ENCODE results near the gene SLC22A17. TPM values are rescaled to one million over a fixed set of nuclear protein-coding genes. Genes with fewer than 3 reads are reported as not detected.
"Not testable (repeated sequence)": the region's sequence is repeated elsewhere in the genome, so short reads cannot be mapped to it uniquely, and the experiment has no call there.

Gene SLC22A17
- total RNA-seq, 4 donors from 2014 or later = 0.88 to 9.2 (median 3.3) TPM

DNA sequence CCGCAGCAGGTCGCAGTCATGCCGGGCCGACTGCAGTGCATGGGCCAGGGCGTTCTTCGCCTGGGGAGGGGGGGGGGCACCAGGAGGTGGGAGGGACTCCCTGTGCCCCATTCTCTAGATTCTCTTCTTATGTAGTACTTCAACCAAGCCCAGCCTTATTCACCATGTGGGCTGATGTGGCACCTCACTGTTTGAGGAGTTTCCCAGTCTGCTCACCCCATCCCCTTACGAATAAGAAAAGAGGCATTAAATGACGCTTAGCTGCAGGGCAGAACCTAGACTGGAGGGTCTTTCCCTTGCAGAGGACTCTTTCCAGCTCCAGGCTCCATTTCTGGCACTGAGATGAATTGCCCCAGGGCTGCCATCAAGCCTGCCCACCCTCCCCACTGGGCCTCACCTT, 36.3 kb upstream of the SLC22A17 start:
- intact Hi-C loops (cut with DNase I) = no loop called here
- 70% methylated on average over 2 of the region's 8 CpGs; no CpG with 5 or more reads in 1 of the 2 donors for WGBS, 2 donors
- TF ChIP-seq, protein P1, sequence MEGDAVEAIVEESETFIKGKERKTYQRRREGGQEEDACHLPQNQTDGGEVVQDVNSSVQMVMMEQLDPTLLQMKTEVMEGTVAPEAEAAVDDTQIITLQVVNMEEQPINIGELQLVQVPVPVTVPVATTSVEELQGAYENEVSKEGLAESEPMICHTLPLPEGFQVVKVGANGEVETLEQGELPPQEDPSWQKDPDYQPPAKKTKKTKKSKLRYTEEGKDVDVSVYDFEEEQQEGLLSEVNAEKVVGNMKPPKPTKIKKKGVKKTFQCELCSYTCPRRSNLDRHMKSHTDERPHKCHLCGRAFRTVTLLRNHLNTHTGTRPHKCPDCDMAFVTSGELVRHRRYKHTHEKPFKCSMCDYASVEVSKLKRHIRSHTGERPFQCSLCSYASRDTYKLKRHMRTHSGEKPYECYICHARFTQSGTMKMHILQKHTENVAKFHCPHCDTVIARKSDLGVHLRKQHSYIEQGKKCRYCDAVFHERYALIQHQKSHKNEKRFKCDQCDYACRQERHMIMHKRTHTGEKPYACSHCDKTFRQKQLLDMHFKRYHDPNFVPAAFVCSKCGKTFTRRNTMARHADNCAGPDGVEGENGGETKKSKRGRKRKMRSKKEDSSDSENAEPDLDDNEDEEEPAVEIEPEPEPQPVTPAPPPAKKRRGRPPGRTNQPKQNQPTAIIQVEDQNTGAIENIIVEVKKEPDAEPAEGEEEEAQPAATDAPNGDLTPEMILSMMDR (IDR thresholded peaks at IDR 0.05) = no peak
- no peak for TF ChIP-seq POLR2A (IDR thresholded peaks at IDR 0.05)
- no peaks in the 10 kb centered on the region for H3K9me3 ChIP-seq
- no peak overlapping the region for H3K27ac ChIP-seq
- no peaks in the 10 kb centered on the region for H3K36me3 ChIP-seq
- no peak overlapping the region for H3K4me3 ChIP-seq
- H3K4me1 ChIP-seq = no peaks in the 10 kb centered on the region
- no peak for DNase-seq
- peaks cover 0 to 18% (median 0%) of the 10 kb centered on the region in 4 donors for H3K27me3 ChIP-seq

DNA sequence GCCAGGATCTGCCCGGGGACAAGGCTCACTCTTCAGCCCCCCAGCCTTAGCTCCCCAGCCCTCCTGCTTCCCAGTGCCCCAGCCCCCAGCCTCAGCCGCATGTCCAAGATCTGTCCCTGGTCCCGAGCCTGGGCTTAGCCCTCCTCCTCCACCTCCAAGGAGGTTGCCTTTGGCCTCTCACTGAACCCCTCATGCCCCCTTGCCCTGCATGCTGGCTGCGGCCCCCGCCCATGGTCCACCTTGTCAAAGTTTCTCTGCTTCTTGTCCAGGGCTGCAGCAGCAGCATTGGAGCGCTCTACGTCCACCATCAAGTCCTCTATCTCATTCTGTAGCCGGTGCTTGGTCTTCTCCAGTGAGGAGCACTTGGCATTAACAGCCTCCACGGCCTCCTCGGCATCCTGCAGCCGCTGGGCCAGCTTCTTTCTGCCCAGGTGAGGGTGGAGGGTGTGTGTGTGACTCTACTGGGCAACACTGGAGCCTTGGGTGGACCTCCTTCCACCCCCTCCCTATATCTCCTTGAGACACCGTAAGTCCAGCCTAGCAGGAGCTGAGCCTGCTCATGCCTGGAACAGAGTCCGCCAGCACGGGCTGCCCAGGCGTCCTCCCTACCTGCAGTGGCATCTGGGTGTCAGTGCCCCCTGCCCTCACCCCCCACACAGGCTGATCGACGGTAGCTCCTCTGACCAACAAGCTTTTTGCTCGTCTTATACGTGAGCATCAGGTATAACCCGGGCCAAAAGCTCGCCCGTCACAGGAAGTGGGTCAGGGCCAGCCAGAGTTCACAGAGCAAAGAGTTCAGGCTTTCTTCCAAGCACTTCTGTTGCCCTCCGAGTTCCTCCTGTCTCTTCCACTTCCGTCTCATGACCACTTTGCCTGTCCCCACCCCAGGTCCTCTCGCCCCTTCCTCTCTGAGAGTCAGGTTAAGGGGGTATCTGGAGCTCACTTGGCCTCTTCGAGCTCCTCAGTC, 35.5 kb upstream of the SLC22A17 start:
- no peak for DNase-seq

DNA sequence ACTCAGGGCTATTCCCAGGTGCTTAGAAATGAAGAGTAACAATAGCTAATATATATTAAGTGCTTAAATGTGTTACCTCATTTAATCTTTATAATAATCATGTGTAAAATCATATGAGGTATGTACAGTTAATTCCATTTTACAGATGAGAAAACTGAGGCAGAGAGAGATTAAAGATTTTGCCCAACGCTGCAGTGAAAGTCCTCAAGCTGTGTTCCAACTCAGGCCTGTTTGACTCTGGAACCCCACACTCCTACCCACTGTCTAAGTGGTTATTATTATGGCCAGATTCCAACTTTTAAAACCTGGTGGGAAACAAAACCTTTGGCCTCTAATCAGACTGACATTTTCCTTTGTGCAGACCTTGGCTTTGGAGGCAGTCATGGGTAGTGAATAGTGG, 34.3 kb upstream of the SLC22A17 start:
- Histone ChIP-seq H3K4me1 (no peaks in the 10 kb centered on the region), H3K9me3 (no peaks in the 10 kb centered on the region), H3K27ac (no peak overlapping the region), H3K36me3 (no peaks in the 10 kb centered on the region), H3K27me3 (peaks cover 0 to 20% (median 0%) of the 10 kb centered on the region in 4 donors), H3K4me3 (no peak overlapping the region)
- TF ChIP-seq, protein P1 (IDR thresholded peaks at IDR 0.05) = no peak
- TF ChIP-seq POLR2A (IDR thresholded peaks at IDR 0.05) = no peak
- 82 to 86% methylated on average over 1 of the region's 1 CpG for WGBS, 2 donors
- no peak for DNase-seq
- intact Hi-C loops (cut with DNase I) = no loop called here

More for the DNA sequence above, 35.5 kb upstream of the SLC22A17 start:
- Histone ChIP-seq H3K36me3 (no peaks in the 10 kb centered on the region), H3K9me3 (no peaks in the 10 kb centered on the region), H3K4me3 (no peak overlapping the region), H3K4me1 (no peaks in the 10 kb centered on the region), H3K27me3 (peaks cover 0 to 18% (median 0%) of the 10 kb centered on the region in 4 donors), H3K27ac (no peak overlapping the region)
- intact Hi-C loops (cut with DNase I) = no loop called here
- WGBS, 2 donors = 68 to 70% methylated on average over 17 of the region's 26 CpGs
- TF ChIP-seq POLR2A (IDR thresholded peaks at IDR 0.05) = no peak
- TF ChIP-seq, protein P1 (IDR thresholded peaks at IDR 0.05) = no peak

DNA sequence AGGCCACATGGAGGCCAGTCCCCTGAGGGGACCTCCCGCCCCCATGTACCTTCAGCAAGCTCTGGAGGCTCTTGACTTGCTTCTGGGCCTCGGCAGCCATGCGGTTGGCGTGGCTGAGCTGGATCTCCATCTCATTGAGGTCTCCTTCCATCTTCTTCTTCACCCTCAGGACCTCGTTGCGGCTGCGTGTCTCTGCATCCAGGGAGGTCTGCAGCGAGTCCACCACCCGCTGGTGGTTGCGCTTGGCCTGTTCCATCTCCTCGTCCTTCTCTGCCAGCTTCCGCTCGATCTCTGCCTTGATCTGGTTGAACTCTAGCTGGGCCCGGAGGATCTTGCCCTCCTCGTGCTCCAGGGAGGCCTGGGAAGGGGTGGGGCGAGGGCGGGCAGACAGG, 33.6 kb upstream of the SLC22A17 start:
- H3K4me3 ChIP-seq; H3K27ac ChIP-seq; H3K9me3 ChIP-seq; H3K4me1 ChIP-seq; intact Hi-C loops (cut with DNase I); H3K36me3 ChIP-seq; DNase-seq: not testable (repeated sequence)
- WGBS, 2 donors = 86 to 93% methylated on average over 3 to 12 of the region's 17 CpGs
- peaks cover 0 to 26% (median 0%) of the 10 kb centered on the region in 4 donors for H3K27me3 ChIP-seq

DNA sequence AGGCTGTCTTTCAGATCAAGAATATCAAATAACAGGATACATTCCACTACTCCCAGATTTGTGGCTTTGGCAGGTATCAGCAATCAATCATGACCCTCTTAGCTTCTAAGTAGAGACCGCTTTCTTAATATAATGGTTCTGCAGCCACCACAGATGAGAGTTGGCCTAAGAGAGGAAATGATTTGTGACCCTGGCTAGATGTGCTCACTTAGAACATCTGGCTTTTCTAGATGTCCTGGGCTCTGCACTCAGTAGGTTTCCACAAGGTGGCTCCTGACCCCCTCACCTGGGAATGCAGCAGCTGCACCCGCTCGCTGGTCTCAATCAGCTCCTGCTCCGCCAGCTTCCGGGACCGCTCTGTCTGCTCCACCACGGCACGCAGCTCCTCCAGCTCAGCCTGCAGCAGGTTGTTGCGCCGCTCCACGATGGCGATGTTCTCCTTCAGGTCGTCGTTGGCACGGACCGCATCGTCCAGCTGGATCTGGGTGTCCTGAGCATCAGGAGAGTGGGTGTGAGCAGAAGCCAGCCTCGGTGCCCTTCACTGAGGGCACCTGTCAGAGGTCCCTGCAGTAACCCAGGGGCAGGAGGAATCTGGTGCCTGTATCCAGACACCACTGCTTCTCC, 33.1 kb upstream of the SLC22A17 start:
- Histone ChIP-seq H3K4me1 (no peaks in the 10 kb centered on the region), H3K27me3 (peaks cover 0 to 27% (median 0%) of the 10 kb centered on the region in 4 donors), H3K36me3 (no peaks in the 10 kb centered on the region), H3K9me3 (no peaks in the 10 kb centered on the region), H3K4me3 (no peak overlapping the region), H3K27ac (no peak overlapping the region)
- no peak for DNase-seq
- WGBS, 2 donors = 80 to 81% methylated on average over 2 to 8 of the region's 18 CpGs
- intact Hi-C loops (cut with DNase I) = no loop called here
- no peak for TF ChIP-seq POLR2A (IDR thresholded peaks at IDR 0.05)
- TF ChIP-seq, protein P1 (IDR thresholded peaks at IDR 0.05) = no peak
